AG08396 (cell line): ENCODE results near the gene CRTAC1.

ENCODE experiments used
- DNase-seq: peaks from one replicate; pipeline ENCODE4 v3.0.0; 2012; ENCODE audit warnings: low spot score, mixed read lengths

CRTAC1 gene

GRCh38 chr10:97896756-97897358 is 133.6 kb downstream of the CRTAC1 start:
- no peak for DNase-seq

- DNase-seq, result no peak
These were observed 134.5 kb downstream of the CRTAC1 start for GRCh38 chr10:97895915-97896314.

GRCh38 chr10:97895084-97895483 is 135.3 kb downstream of the CRTAC1 start:
- no peak for DNase-seq

GRCh38 chr10:97894092-97894491 is 136.3 kb downstream of the CRTAC1 start:
- no peak for DNase-seq

- no peak for DNase-seq
These were observed 137.5 kb downstream of the CRTAC1 start for GRCh38 chr10:97892939-97893338.

GRCh38 chr10:97892506-97892905 is 137.9 kb downstream of the CRTAC1 start:
- no peak for DNase-seq

DNA sequence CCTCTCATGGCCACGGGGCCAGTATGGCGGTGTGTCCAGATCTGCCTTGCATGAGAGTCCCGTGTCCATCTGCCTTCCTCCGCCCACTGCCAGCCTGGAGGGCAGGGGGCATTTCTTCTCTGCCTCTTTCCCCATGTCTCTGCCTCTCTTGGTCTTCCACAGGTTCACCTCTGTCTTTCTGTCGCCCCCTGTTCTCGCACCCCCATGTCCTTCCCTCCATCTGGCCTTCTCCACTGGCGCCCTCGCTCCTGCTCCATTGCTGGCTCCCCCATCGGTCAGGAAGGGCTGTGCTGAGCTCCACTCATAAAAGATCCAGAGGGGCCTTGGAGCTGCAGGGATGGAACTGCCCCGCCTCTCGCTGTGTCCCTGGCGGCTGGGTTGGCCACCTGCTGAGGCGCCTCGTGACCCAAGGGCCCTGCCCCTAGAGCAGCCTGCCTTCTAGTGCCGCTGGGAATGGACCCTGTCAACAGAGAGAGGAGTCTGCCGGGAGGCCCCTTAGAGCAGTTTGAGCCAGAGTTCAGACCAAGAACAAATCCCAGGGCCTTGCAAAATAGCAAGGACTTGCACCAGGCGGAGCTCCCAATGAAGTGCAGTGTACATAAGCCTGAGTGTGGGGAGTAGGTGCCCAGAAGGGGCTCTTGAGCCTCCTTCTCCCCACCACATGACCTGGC is 138.8 kb downstream of the CRTAC1 start:
- DNase-seq, result no peak

- DNase-seq, result no peak
These were observed 140.8 kb downstream of the CRTAC1 start for GRCh38 chr10:97889461-97890265.

GRCh38 chr10:97888641-97889262 is 141.7 kb downstream of the CRTAC1 start:
- DNase-seq, result peak; percentile 52

- DNase-seq, result no peak
These were observed 142.3 kb downstream of the CRTAC1 start for GRCh38 chr10:97888134-97888533.

DNA sequence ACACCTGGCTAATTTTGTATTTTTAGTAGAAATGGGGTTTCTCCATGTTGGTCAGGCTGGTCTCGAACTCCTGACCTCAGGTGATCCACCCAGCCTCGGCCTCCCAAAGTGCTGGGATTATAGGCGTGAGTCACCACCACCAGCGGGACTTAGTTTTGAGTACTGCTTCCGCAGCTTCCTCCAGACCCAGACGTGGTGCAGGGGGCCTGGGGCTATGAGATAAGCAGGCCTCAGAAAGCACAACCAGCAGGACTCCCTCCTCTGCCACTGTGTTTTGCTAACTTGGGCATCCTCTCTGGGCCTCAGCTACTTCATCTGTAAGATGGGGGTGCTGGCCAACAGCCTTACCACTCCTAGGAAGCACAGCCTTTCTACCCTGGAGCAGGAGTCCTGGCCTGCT is 143.0 kb downstream of the CRTAC1 start:
- DNase-seq, result no peak

- no peak for DNase-seq
These were observed 144.1 kb downstream of the CRTAC1 start for GRCh38 chr10:97886286-97886685.

GRCh38 chr10:97883092-97883485 is 147.3 kb downstream of the CRTAC1 start:
- no peak for DNase-seq

- DNase-seq, result peak; percentile 73
These were observed 148.0 kb downstream of the CRTAC1 start for GRCh38 chr10:97882142-97883091.

- no peak for DNase-seq
These were observed 150.3 kb downstream of the CRTAC1 start for GRCh38 chr10:97880109-97880508.

- DNase-seq, result no peak
These were observed 151.2 kb downstream of the CRTAC1 start for GRCh38 chr10:97879241-97879640.

DNA sequence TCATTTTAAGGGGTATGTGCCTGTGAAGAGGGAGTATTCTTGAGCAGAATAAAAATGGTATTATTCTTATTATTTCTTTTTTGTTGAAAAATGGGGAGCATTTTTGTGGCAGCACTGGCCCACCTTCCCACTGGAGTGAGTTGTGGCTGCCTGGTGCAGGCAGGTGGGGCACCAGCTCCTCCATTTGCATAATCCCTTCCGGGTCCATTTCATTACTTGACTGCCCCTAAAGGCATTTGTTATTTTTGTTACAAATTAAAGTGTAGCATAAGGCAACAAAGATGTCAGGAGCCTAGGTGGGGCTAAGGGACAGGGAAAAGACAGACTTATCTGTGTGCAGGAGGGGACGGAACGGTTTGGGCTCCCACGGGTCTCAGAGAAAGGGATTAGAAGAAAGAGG is 154.0 kb downstream of the CRTAC1 start:
- no peak for DNase-seq

GRCh38 chr10:97875391-97875790 is 155.0 kb downstream of the CRTAC1 start:
- DNase-seq, result no peak

GRCh38 chr10:97874332-97874731 is 156.1 kb downstream of the CRTAC1 start:
- DNase-seq, result no peak

GRCh38 chr10:97873569-97873968 is 156.9 kb downstream of the CRTAC1 start:
- no peak for DNase-seq

- no peak for DNase-seq
These were observed 159.4 kb downstream of the CRTAC1 start for GRCh38 chr10:97870990-97871389.
